GM19395 (cell line): ENCODE results near the gene MCTP1.
"Not testable (repeated sequence)": the region's sequence is repeated elsewhere in the genome, so short reads cannot be mapped to it uniquely, and the experiment has no call there.

ENCODE experiments used
- ATAC-seq: cut with Tn5 transposase; IDR thresholded peaks from one replicate; pipeline ENCODE4 v1.9.1; 2021; ENCODE audit warnings: mild to moderate bottlenecking, moderate library complexity; ENCODE audit not compliant: unreplicated experiment

MCTP1 gene

DNA sequence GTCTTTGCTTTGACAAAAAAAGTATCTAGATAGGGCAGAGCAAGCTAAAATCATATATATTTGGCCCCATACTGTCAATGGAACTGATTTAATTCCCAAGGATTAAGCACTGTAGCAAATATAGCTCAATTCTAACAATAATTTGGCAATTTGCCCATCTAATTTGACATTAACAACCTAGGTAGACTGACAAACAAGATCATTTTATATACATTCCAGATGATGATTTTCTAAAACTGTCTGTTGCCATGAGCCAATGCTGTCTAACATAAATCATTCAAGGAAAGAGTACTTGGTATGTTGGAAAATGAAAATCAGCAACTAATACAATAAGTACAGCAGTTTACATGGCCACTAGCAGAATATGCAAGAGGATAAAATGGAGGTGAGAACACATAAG, 32.1 kb downstream of the MCTP1 start:
- ATAC-seq = no peak

DNA sequence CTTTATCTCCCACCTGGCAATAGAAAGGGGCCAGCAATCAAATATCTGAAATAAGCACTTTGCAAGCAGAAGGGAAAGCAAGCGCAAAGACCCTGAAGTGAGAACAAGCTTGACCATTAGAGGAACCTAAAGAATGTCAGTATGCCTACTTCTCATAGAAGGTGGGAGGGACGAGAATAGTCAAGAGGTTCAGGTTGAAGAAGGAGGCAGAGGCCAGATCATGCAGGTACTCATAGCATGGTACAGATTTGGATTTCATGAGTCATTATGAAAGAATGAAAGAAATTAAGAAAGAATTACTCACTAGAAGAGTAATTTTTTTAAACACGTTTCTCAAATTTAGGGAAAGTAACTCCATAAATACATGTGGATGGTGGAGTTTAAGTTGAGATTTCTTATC, 33.7 kb downstream of the MCTP1 start:
- no peak for ATAC-seq

GRCh38 chr5:95244479-95244878, 40.4 kb downstream of the MCTP1 start:
- no peak for ATAC-seq

- ATAC-seq = peak; percentile 99
These were observed 43.3 kb downstream of the MCTP1 start for GRCh38 chr5:95241635-95242034.

GRCh38 chr5:95241161-95241560, 43.7 kb downstream of the MCTP1 start:
- ATAC-seq = no peak

- ATAC-seq = no peak
These were observed 46.2 kb downstream of the MCTP1 start for GRCh38 chr5:95238560-95239325.

- no peak for ATAC-seq
These were observed 47.6 kb downstream of the MCTP1 start for GRCh38 chr5:95237324-95237723.

GRCh38 chr5:95235439-95235982, 49.4 kb downstream of the MCTP1 start:
- no peak for ATAC-seq

DNA sequence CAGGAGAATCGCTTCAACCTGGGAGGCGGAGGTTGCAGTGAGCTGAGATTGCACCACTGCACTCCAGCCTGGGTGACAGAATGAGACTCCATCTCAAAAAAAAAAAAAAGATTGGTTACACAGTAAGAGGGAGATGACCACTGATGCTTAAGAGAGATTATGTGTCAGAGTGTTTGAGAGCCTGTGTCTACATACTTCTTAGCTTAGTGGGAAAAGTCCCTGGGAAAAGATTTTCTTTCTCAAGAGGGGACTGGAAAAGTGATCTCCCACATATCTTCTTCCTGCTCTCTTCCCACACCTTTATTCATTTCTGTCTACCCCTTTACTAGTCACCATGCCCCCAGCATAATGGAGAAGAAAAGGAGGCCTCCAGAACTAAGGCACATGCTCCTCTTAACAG, 55.2 kb downstream of the MCTP1 start:
- no peak for ATAC-seq

GRCh38 chr5:95224701-95225459, 60.0 kb downstream of the MCTP1 start:
- no peak for ATAC-seq

- ATAC-seq = no peak
These were observed 61.2 kb downstream of the MCTP1 start for GRCh38 chr5:95223566-95224258.

DNA sequence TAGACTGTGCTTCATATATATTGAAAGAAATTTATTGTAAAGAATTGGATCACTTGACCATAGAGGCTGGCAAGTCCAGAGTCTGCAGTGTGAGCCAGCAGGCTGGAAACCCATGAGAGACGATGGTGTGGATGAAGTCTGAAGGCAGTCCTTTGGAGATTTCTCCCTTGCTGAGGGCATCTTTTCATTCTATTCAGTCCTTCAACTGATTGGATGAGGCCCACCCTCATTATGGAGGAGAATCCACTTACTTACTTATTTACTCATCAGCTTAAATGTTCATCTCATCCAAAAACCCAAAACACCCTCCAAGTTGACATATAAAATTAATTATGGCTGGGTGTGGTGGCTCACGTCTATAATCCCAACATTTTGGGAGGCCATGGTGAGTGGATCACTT, 62.1 kb downstream of the MCTP1 start:
- no peak for ATAC-seq

DNA sequence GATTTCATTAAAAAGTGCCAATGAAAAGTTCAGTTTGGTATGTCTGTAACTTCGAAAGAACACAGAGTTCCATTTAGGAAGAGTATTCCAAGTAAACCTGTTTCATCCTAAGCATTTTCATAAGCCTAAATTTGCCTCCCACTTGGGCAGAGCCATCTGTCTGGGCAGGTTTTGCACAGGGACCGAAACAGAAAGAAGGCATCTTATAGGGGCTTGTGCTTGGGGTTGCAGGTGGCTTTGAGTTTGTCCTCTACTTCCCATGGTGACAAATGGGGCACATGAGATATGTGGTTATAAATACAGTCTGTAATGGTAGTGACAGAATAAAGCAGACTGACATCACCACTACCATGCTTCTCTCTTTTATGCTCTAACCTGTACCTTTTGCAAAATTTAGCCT, 63.7 kb downstream of the MCTP1 start:
- no peak for ATAC-seq

- ATAC-seq = no peak
These were observed 64.5 kb downstream of the MCTP1 start for GRCh38 chr5:95220381-95220780.

- ATAC-seq = no peak
These were observed 65.5 kb downstream of the MCTP1 start for GRCh38 chr5:95219411-95219810.

GRCh38 chr5:95217881-95218280, 67.0 kb downstream of the MCTP1 start:
- no peak for ATAC-seq

GRCh38 chr5:95217351-95217750, 67.5 kb downstream of the MCTP1 start:
- no peak for ATAC-seq

DNA sequence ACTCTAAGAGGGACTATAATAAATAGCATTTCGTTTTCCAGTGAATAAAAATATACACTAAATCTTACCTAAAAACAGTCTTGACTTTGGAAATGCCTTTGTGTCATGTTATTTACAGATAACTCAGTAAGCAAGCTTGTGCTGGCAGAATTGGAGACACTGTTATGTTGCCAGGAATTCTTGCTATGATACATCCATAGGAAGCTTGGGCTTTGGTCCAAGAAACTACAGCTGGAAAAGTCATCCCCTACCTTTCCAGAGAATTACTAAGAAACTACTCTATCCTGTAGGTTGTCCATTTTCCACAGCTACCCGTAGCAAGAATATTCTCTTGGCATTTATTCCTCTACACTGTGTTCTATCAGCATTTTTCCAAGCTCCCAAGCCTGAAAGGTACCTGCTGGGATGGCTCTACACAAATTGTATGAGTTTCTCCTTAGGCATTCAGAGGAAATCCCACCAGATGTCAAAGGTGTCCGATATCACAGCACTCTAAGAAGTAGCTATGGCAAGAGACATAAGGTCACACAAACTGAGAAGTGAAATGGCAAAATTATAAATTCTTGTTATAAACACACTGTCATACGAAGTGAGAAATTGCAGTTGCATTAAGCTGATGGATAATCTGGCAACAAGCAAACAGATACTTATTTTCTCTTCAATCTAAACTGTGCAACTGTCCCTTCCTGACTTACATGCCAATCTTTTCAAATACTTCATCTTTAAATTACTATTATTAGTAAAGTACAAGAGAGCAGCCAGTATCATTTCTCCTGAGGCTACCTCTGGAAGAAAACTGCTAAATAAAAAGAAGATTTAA, 68.5 kb downstream of the MCTP1 start:
- ATAC-seq = no peak

- ATAC-seq = not testable (repeated sequence)
These were observed 77.1 kb downstream of the MCTP1 start for GRCh38 chr5:95207811-95208210.

GRCh38 chr5:95194856-95195255, 90.0 kb downstream of the MCTP1 start:
- no peak for ATAC-seq

DNA sequence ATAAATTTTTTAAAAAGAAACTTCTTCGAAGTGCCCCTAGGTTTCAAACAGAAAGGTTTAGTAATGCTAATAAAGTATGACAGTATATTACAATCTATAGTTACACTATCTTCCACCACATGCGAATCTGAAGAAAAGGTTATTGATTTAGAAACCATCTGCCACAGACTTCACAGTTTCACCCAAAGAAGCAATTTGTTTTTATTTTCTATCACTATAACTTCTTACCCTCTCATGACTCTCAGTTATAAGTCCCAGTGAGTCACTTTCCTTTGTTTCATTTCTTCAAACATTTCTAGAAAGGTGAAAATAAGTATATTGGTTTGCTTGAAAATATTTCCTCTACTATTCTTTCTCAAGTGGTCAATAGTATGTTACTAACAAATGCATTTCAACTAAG, 93.6 kb downstream of the MCTP1 start:
- ATAC-seq = peak; percentile 97
